ENCODE results near the gene SPIRE1. TPM values are rescaled to one million over a fixed set of nuclear protein-coding genes. Genes with fewer than 3 reads are reported as not detected.
"Not testable (repeated sequence)": the region's sequence is repeated elsewhere in the genome, so short reads cannot be mapped to it uniquely, and the experiment has no call there.

The SPIRE1 gene
- total RNA-seq, 5 donors from 2014 or later (not counting 1 experiment from before 2014, with no cell fraction given) = 1.1 to 2.9 (median 1.4) TPM

DNA sequence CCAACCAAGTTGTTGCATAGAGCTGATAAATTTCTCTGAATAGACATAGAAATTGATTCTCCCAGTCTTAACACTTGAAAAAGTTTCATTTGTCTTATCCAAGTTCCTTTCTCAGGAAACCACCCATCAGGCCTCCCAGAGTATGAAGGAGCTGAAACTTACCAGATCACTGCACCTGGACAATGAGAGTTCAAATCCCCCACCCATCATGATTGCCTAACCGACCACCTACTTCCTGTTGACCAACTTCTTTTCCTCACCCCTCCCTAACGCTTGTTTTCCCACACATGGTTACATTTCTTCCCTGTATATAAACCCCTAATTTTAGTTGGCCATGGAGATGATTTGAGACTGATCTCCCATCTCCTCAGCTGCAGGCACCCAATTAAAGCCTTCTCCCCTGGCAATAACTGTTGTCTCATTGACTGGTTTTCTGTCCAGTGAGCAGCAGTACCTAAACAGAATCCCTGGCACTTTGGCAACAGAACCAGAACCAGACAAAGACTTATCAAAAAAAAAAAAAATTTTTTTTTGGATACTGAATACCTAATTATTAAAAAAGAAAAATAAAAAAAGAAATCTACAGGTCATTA, 103.0 kb downstream of the SPIRE1 start:
- no peaks in the 10 kb centered on the region for H3K36me3 ChIP-seq (ENCODE audit: control insufficient read depth in 2 of 2, extremely low read depth in 1 of 2, insufficient read depth in 1 of 2, low read length in 1 of 2)
- H3K4me1 ChIP-seq (ENCODE audit: control insufficient read depth in 1 of 2, extremely low read depth in 1 of 2, insufficient read depth in 2 of 2, low read length in 2 of 2) = no peaks in the 10 kb centered on the region
- no peak overlapping the region for H3K4me3 Mint-ChIP-seq
- no CpG with 5 or more reads among the region's 2 CpGs for WGBS (ENCODE audit: insufficient coverage)
- H3K4me1 Mint-ChIP-seq = no peaks in the 10 kb centered on the region
- no peak overlapping the region for H3K4me3 ChIP-seq (ENCODE audit: control insufficient read depth in 1 of 2, extremely low read depth in 1 of 2, low read length in 1 of 2)
- no peak for ATAC-seq (replicated peaks in 1 of 4)
- ChIA-PET CTCF (no interaction called here), POLR2A (no interaction called here)
- peaks cover 5 to 12% of the 10 kb centered on the region in 2 donors for H3K27me3 Mint-ChIP-seq
- DNase-seq = no peak
- H3K9me3 Mint-ChIP-seq = peaks cover 5 to 15% (median 8%) of the 10 kb centered on the region in 3 donors
- H3K27me3 ChIP-seq (replicated peaks in 1 of 2; ENCODE audit: control insufficient read depth in 2 of 2, extremely low read depth in 1 of 2, insufficient read depth in 2 of 2, low read length in 1 of 2) = peaks cover 0 to 15% of the 10 kb centered on the region in 2 experiments
- H3K36me3 Mint-ChIP-seq = peaks cover 7% of the 10 kb centered on the region
- no peak overlapping the region for H3K27ac ChIP-seq (ENCODE audit: low read length)
- H3K9me3 ChIP-seq = no peaks in the 10 kb centered on the region
- H3K27ac Mint-ChIP-seq = no peak overlapping the region

GRCh38 chr18:12552879-12553242, 105.0 kb downstream of the SPIRE1 start:
- Histone ChIP-seq H3K27ac (ENCODE audit: low read length) (no peak overlapping the region), H3K27me3 (replicated peaks in 1 of 2; ENCODE audit: control insufficient read depth in 2 of 2, extremely low read depth in 1 of 2, insufficient read depth in 2 of 2, low read length in 1 of 2) (peaks cover 0 to 15% of the 10 kb centered on the region in 2 experiments), H3K4me1 (ENCODE audit: control insufficient read depth in 1 of 2, extremely low read depth in 1 of 2, insufficient read depth in 2 of 2, low read length in 2 of 2) (no peaks in the 10 kb centered on the region), H3K4me3 (ENCODE audit: control insufficient read depth in 1 of 2, extremely low read depth in 1 of 2, low read length in 1 of 2) (no peak overlapping the region), H3K9me3 (no peaks in the 10 kb centered on the region), H3K36me3 (ENCODE audit: control insufficient read depth in 2 of 2, extremely low read depth in 1 of 2, insufficient read depth in 1 of 2, low read length in 1 of 2) (no peaks in the 10 kb centered on the region)
- H3K27ac Mint-ChIP-seq = no peak overlapping the region
- ChIA-PET POLR2A (no interaction called here), CTCF (no interaction called here)
- WGBS (ENCODE audit: insufficient coverage) = 70% methylated on average over 3 of the region's 4 CpGs
- H3K4me3 Mint-ChIP-seq = no peak overlapping the region
- DNase-seq (no peak), ATAC-seq (replicated peaks in 1 of 4) (no peak)
- H3K9me3 Mint-ChIP-seq = peaks cover 5 to 15% (median 8%) of the 10 kb centered on the region in 3 donors
- H3K4me1 Mint-ChIP-seq = no peaks in the 10 kb centered on the region
- peaks cover 4% of the 10 kb centered on the region for H3K36me3 Mint-ChIP-seq
- H3K27me3 Mint-ChIP-seq = peaks cover 5 to 12% of the 10 kb centered on the region in 2 donors

DNA sequence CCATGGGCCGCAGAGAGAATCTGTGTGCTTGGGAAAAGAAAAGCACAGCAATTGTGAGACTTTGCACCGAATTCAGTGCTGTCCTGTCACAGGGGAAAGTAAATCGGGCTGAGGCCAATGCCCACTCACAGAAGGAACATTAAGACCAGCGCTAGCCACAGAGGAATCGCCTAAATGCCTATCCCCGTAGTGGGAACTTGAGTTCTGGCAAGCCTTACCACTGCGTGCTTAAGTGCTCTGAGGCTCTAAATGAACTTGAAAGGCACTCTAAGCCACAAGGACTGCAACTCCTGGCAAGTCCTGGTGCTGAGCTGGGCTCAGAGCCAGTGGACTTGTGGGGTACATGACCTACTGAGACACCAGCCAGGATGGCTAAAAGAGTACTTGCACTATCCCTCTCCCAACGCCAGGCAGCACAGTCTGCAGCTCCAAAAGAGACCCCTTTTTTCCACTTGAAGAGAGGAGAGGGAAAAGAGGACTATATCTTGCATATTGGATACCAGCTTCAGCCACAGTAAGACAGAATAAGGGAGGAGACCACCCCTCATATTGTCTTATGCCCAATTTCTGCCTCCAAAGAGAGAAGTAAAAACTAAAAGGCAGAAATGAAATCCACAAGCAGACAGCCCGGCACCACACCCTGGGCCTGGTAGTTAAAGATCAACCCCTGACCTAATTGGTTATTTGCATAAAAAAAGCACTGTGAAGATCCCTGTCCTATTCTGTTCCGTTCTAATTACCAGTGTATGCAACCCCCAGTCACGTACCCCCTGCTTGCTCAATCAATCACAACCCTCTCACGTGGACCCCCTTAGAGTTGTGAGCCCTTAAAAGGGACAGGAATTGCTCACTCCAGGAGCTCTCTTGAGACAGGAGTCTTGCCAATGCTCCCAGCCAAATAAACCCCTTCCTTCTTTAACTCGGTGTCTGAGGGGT, 105.7 kb downstream of the SPIRE1 start:
- H3K27ac ChIP-seq (ENCODE audit: low read length); H3K36me3 Mint-ChIP-seq; DNase-seq; H3K4me3 ChIP-seq (ENCODE audit: control insufficient read depth in 1 of 2, extremely low read depth in 1 of 2, low read length in 1 of 2); POLR2A ChIA-PET; H3K27ac Mint-ChIP-seq; H3K9me3 ChIP-seq; ATAC-seq (replicated peaks in 1 of 4); H3K36me3 ChIP-seq (ENCODE audit: control insufficient read depth in 2 of 2, extremely low read depth in 1 of 2, insufficient read depth in 1 of 2, low read length in 1 of 2); H3K4me1 Mint-ChIP-seq; H3K4me3 Mint-ChIP-seq; H3K4me1 ChIP-seq (ENCODE audit: control insufficient read depth in 1 of 2, extremely low read depth in 1 of 2, insufficient read depth in 2 of 2, low read length in 2 of 2): not testable (repeated sequence)
- CTCF ChIA-PET = interaction anchor here in 1 of 2 donors (0.5 kb wide), 1 partner anchor 676 kb away, joined by 3 read pairs; no protein-coding TSS in a partner anchor
- 84% methylated on average over 7 of the region's 13 CpGs for WGBS (ENCODE audit: insufficient coverage)
- H3K27me3 ChIP-seq (replicated peaks in 1 of 2; ENCODE audit: control insufficient read depth in 2 of 2, extremely low read depth in 1 of 2, insufficient read depth in 2 of 2, low read length in 1 of 2) = peaks cover 0 to 15% of the 10 kb centered on the region in 2 experiments
- H3K27me3 Mint-ChIP-seq = peaks cover 5 to 12% of the 10 kb centered on the region in 2 donors
- H3K9me3 Mint-ChIP-seq = peaks cover 5 to 15% (median 8%) of the 10 kb centered on the region in 3 donors

GRCh38 chr18:12551466-12551865, 106.4 kb downstream of the SPIRE1 start:
- H3K27ac ChIP-seq (ENCODE audit: low read length); H3K36me3 Mint-ChIP-seq; H3K4me3 Mint-ChIP-seq; POLR2A ChIA-PET; H3K27ac Mint-ChIP-seq; DNase-seq; H3K9me3 ChIP-seq; ATAC-seq (replicated peaks in 1 of 4); CTCF ChIA-PET; H3K4me1 ChIP-seq (ENCODE audit: control insufficient read depth in 1 of 2, extremely low read depth in 1 of 2, insufficient read depth in 2 of 2, low read length in 2 of 2); H3K4me1 Mint-ChIP-seq; H3K36me3 ChIP-seq (ENCODE audit: control insufficient read depth in 2 of 2, extremely low read depth in 1 of 2, insufficient read depth in 1 of 2, low read length in 1 of 2); H3K4me3 ChIP-seq (ENCODE audit: control insufficient read depth in 1 of 2, extremely low read depth in 1 of 2, low read length in 1 of 2): not testable (repeated sequence)
- 93% methylated on average over 6 of the region's 13 CpGs for whole genome bisulfite sequencing (ENCODE audit: insufficient coverage)
- peaks cover 5 to 15% (median 8%) of the 10 kb centered on the region in 3 donors for H3K9me3 Mint-ChIP-seq
- H3K27me3 ChIP-seq (replicated peaks in 1 of 2; ENCODE audit: control insufficient read depth in 2 of 2, extremely low read depth in 1 of 2, insufficient read depth in 2 of 2, low read length in 1 of 2) = peaks cover 0 to 15% of the 10 kb centered on the region in 2 experiments
- peaks cover 5 to 12% of the 10 kb centered on the region in 2 donors for H3K27me3 Mint-ChIP-seq

DNA sequence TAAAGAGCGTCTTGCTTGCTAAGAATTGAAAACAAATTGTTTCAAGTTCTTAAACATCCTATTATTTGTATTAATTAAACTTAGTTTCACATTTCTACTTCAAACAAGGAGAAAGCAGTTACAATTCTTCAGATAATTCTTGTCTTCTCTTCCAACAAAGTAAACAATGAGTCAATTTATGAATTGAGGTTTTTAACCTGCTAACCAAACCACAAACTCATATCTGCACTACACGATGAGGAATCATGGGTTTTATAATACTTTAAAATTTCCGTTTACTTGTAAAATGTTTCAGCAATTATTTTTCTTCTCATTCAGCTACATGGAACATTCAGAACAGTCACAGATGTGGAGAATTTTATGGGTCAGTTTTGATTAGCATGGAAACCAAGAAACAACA, 114.2 kb downstream of the SPIRE1 start:
- no peak overlapping the region for H3K4me3 Mint-ChIP-seq
- Histone ChIP-seq H3K9me3 (no peaks in the 10 kb centered on the region), H3K36me3 (ENCODE audit: control insufficient read depth in 2 of 2, extremely low read depth in 1 of 2, insufficient read depth in 1 of 2, low read length in 1 of 2) (no peaks in the 10 kb centered on the region), H3K27ac (ENCODE audit: low read length) (no peak overlapping the region), H3K4me3 (ENCODE audit: control insufficient read depth in 1 of 2, extremely low read depth in 1 of 2, low read length in 1 of 2) (no peak overlapping the region), H3K4me1 (ENCODE audit: control insufficient read depth in 1 of 2, extremely low read depth in 1 of 2, insufficient read depth in 2 of 2, low read length in 2 of 2) (peaks cover 0 to 2% of the 10 kb centered on the region in 2 experiments), H3K27me3 (replicated peaks in 1 of 2; ENCODE audit: control insufficient read depth in 2 of 2, extremely low read depth in 1 of 2, insufficient read depth in 2 of 2, low read length in 1 of 2) (no peaks in the 10 kb centered on the region)
- POLR2A ChIA-PET = interaction anchor here in 1 of 2 donors (0.6 kb wide), 1 partner anchor 51 kb away, joined by 3 read pairs; no protein-coding TSS in a partner anchor
- peaks cover 0 to 3% (median 2%) of the 10 kb centered on the region in 3 donors for H3K4me1 Mint-ChIP-seq
- H3K9me3 Mint-ChIP-seq = peaks cover 0 to 29% (median 11%) of the 10 kb centered on the region in 3 donors
- H3K27me3 Mint-ChIP-seq = no peaks in the 10 kb centered on the region
- CTCF ChIA-PET = no interaction called here
- no peak for ATAC-seq (replicated peaks in 1 of 4)
- H3K36me3 Mint-ChIP-seq = no peaks in the 10 kb centered on the region
- WGBS (ENCODE audit: insufficient coverage) = no CpG with 5 or more reads among the region's 3 CpGs
- no peak overlapping the region for H3K27ac Mint-ChIP-seq
- DNase-seq = no peak

DNA sequence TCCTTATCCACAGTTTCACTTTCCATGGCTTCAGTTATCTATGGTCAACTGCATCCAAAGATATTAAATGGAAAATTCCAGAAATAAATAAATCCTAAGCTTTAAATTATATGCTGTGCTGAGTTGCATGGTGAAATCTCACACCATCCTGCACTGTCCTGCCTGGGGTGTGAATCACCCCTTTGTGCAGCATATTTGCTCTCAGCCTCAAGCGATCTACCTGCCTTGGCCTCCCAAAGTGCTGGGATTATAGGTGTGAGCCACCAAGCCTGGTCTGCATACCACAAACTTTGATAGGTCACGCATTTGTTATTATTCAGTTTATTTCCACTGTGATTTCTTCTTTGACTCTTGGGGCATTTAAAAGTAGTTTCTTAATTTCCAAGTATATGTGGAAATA, 117.2 kb downstream of the SPIRE1 start:
- H3K4me1 Mint-ChIP-seq = peaks cover 0 to 3% (median 2%) of the 10 kb centered on the region in 3 donors
- H3K27ac ChIP-seq (ENCODE audit: low read length) = no peak overlapping the region
- CTCF ChIA-PET = no interaction called here
- H3K9me3 ChIP-seq = no peaks in the 10 kb centered on the region
- H3K4me1 ChIP-seq (ENCODE audit: control insufficient read depth in 1 of 2, extremely low read depth in 1 of 2, insufficient read depth in 2 of 2, low read length in 2 of 2) = peaks cover 0 to 2% of the 10 kb centered on the region in 2 experiments
- POLR2A ChIA-PET = interaction anchor here in 1 of 2 donors (0.6 kb wide), 1 partner anchor 239 kb away, joined by 3 read pairs; no protein-coding TSS in a partner anchor
- no peak overlapping the region for H3K4me3 ChIP-seq (ENCODE audit: control insufficient read depth in 1 of 2, extremely low read depth in 1 of 2, low read length in 1 of 2)
- no peaks in the 10 kb centered on the region for H3K36me3 ChIP-seq (ENCODE audit: control insufficient read depth in 2 of 2, extremely low read depth in 1 of 2, insufficient read depth in 1 of 2, low read length in 1 of 2)
- no peak for DNase-seq
- no peaks in the 10 kb centered on the region for H3K36me3 Mint-ChIP-seq
- H3K27ac Mint-ChIP-seq = no peak overlapping the region
- 90% methylated on average over 1 of the region's 2 CpGs for WGBS (ENCODE audit: insufficient coverage)
- no peaks in the 10 kb centered on the region for H3K27me3 ChIP-seq (replicated peaks in 1 of 2; ENCODE audit: control insufficient read depth in 2 of 2, extremely low read depth in 1 of 2, insufficient read depth in 2 of 2, low read length in 1 of 2)
- H3K4me3 Mint-ChIP-seq = no peak overlapping the region
- no peaks in the 10 kb centered on the region for H3K27me3 Mint-ChIP-seq
- peaks cover 0 to 29% (median 11%) of the 10 kb centered on the region in 3 donors for H3K9me3 Mint-ChIP-seq
- ATAC-seq (replicated peaks in 1 of 4) = no peak

Measured in T-cell (primary cell).